Stomach (tissue), 4 donors: ENCODE results near the gene IQUB.

Experiments used
- EP300 ChIP-seq: sonication (generic); formaldehyde crosslinking; IDR thresholded peaks from one replicate; pipeline ENCODE4 v1.6.1; 2017; ENCODE audit warnings: antibody characterized with exemption
- POLR2AphosphoS5 ChIP-seq, 3 donors: sonication (generic); formaldehyde crosslinking; IDR thresholded peaks; one replicate each; pipeline ENCODE4 v1.6.1; 2016; ENCODE audit warnings: antibody characterized with exemption in 3 of 3
- TF ChIP-seq, protein P1 (sequence below), 7 experiments: fragments of 450-650 bp in 4 of 7; fragments of 200-600 bp in 3 of 7; sonication (generic) in 3 of 7; IDR thresholded peaks; one replicate each; pipeline ENCODE4 v1.5.1; 2016 to 2019; ENCODE audit warnings: antibody characterized with exemption in 7 of 7, control low read depth in 2 of 7, mild to moderate bottlenecking in 1 of 7

DNA sequence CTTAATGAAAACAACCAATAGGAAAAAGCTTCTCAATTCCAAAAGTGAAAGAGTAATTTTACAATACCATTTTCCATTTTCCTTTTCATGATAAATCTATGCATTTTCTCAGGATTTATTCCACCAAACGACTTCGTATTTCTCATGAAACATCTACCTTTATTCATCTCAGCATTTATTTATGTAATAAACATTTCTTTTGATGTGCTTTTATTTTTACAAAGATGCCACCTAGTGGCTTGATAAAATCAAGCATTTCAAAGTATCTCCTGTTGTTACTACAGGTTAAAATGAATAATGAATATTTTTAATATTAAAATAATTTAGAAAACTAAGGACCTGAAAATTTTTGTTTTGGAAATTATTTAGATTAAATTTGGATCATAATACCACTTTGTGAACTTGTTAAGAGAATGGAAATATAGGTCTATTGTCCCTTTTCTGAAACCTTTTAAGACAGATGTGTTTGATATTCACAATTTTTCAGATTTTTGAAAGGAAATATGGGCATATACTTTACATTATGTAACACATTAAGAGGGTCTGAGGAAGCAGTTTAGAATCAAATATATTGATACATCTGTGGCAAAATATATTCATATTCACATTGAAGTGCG, 2.7 kb upstream of the IQUB start:
- TF ChIP-seq POLR2AphosphoS5 (IDR thresholded peaks at IDR 0.05) (no peak), EP300 (no peak)
- TF ChIP-seq, protein P1, sequence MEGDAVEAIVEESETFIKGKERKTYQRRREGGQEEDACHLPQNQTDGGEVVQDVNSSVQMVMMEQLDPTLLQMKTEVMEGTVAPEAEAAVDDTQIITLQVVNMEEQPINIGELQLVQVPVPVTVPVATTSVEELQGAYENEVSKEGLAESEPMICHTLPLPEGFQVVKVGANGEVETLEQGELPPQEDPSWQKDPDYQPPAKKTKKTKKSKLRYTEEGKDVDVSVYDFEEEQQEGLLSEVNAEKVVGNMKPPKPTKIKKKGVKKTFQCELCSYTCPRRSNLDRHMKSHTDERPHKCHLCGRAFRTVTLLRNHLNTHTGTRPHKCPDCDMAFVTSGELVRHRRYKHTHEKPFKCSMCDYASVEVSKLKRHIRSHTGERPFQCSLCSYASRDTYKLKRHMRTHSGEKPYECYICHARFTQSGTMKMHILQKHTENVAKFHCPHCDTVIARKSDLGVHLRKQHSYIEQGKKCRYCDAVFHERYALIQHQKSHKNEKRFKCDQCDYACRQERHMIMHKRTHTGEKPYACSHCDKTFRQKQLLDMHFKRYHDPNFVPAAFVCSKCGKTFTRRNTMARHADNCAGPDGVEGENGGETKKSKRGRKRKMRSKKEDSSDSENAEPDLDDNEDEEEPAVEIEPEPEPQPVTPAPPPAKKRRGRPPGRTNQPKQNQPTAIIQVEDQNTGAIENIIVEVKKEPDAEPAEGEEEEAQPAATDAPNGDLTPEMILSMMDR (IDR thresholded peaks at IDR 0.05), result peak in 4 of 7 experiments; percentile 19 to 53 (median 30)
